Measurements from ENCODE around the gene CLSTN1. TPM values are rescaled to one million over a fixed set of nuclear protein-coding genes. Genes with fewer than 3 reads are reported as not detected.
A peak's percentile ranks its signal among the peaks of the same experiment; 100 is the strongest.

CLSTN1 gene
- total RNA-seq, 1 donor from 2014 or later = 136 TPM

GRCh38 chr1:9687874-9688582 lies 135.7 kb downstream of the CLSTN1 start:
- peak overlapping the region; percentile 87 for H3K4me3 Mint-ChIP-seq
- peaks cover 57% of the 10 kb centered on the region for H3K27me3 Mint-ChIP-seq
- peak overlapping the region; percentile 53 for H3K27ac Mint-ChIP-seq
- no peaks in the 10 kb centered on the region for H3K9me3 Mint-ChIP-seq
- TF ChIP-seq, protein P1, sequence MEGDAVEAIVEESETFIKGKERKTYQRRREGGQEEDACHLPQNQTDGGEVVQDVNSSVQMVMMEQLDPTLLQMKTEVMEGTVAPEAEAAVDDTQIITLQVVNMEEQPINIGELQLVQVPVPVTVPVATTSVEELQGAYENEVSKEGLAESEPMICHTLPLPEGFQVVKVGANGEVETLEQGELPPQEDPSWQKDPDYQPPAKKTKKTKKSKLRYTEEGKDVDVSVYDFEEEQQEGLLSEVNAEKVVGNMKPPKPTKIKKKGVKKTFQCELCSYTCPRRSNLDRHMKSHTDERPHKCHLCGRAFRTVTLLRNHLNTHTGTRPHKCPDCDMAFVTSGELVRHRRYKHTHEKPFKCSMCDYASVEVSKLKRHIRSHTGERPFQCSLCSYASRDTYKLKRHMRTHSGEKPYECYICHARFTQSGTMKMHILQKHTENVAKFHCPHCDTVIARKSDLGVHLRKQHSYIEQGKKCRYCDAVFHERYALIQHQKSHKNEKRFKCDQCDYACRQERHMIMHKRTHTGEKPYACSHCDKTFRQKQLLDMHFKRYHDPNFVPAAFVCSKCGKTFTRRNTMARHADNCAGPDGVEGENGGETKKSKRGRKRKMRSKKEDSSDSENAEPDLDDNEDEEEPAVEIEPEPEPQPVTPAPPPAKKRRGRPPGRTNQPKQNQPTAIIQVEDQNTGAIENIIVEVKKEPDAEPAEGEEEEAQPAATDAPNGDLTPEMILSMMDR (conservative IDR thresholded peaks at IDR 0.05) = no peak
- no peaks in the 10 kb centered on the region for H3K36me3 Mint-ChIP-seq
- no peak for DNase-seq (ENCODE audit: extremely low spot score, unreplicated experiment)
- H3K4me1 Mint-ChIP-seq (ENCODE audit: unreplicated experiment) = no peaks in the 10 kb centered on the region

GRCh38 chr1:9687120-9687873 lies 136.5 kb downstream of the CLSTN1 start:
- peaks cover 54% of the 10 kb centered on the region for H3K27me3 Mint-ChIP-seq
- TF ChIP-seq, protein P1 (conservative IDR thresholded peaks at IDR 0.05) = no peak
- H3K36me3 Mint-ChIP-seq = no peaks in the 10 kb centered on the region
- H3K4me3 Mint-ChIP-seq = peak overlapping the region; percentile 87
- no peak for DNase-seq (ENCODE audit: extremely low spot score, unreplicated experiment)
- no peaks in the 10 kb centered on the region for H3K9me3 Mint-ChIP-seq
- H3K4me1 Mint-ChIP-seq (ENCODE audit: unreplicated experiment) = no peaks in the 10 kb centered on the region
- no peak overlapping the region for H3K27ac Mint-ChIP-seq

GRCh38 chr1:9684801-9685200 lies 139.0 kb downstream of the CLSTN1 start:
- Mint-ChIP-seq H3K27me3 (peaks cover 29% of the 10 kb centered on the region), H3K27ac (no peak overlapping the region)

DNA sequence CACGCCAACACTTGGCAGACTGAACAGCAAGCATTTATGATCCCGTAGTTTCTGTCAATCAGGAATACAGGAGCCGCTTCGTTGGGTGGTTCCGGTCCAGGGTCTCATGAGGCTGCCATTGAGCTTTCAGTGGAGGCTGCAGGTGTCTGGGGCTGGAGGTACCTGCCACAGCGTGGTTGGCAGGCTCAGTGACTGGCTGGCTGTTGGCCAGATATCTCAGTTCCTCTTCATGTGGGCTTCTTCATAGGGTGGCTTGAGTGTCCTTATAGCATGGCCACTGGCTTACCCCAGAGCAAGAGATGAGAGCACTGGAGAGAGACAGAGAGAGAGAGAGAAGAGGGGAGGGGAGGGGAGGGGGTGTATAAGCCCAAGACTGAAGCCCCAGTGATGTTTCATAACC lies 142.9 kb downstream of the CLSTN1 start:
- H3K27ac Mint-ChIP-seq = no peak overlapping the region
- no peaks in the 10 kb centered on the region for H3K9me3 Mint-ChIP-seq
- H3K27me3 Mint-ChIP-seq = peaks cover 3% of the 10 kb centered on the region
- no peaks in the 10 kb centered on the region for H3K36me3 Mint-ChIP-seq
- no peaks in the 10 kb centered on the region for H3K4me1 Mint-ChIP-seq (ENCODE audit: unreplicated experiment)
- no peak for DNase-seq (ENCODE audit: extremely low spot score, unreplicated experiment)
- H3K4me3 Mint-ChIP-seq = no peak overlapping the region
- TF ChIP-seq, protein P1 (conservative IDR thresholded peaks at IDR 0.05) = no peak

More at GRCh38 chr1:9684801-9685200, 139.0 kb downstream of the CLSTN1 start:
- Mint-ChIP-seq H3K36me3 (no peaks in the 10 kb centered on the region), H3K9me3 (no peaks in the 10 kb centered on the region), H3K4me3 (no peak overlapping the region), H3K4me1 (ENCODE audit: unreplicated experiment) (no peaks in the 10 kb centered on the region)
- DNase-seq (ENCODE audit: extremely low spot score, unreplicated experiment) = no peak
- TF ChIP-seq, protein P1 (conservative IDR thresholded peaks at IDR 0.05) = no peak

GRCh38 chr1:9680091-9680490 lies 143.7 kb downstream of the CLSTN1 start:
- no peaks in the 10 kb centered on the region for H3K27me3 Mint-ChIP-seq
- no peaks in the 10 kb centered on the region for H3K4me1 Mint-ChIP-seq (ENCODE audit: unreplicated experiment)
- H3K27ac Mint-ChIP-seq = no peak overlapping the region
- TF ChIP-seq, protein P1 (conservative IDR thresholded peaks at IDR 0.05) = no peak
- no peak overlapping the region for H3K4me3 Mint-ChIP-seq
- H3K9me3 Mint-ChIP-seq = no peaks in the 10 kb centered on the region
- DNase-seq (ENCODE audit: extremely low spot score, unreplicated experiment) = no peak
- H3K36me3 Mint-ChIP-seq = no peaks in the 10 kb centered on the region

Other genes with a start within 250 kb of the CLSTN1 start
- gene TMEM201, start 235.1 kb downstream of the CLSTN1 start, total RNA-seq (ENCODE audit: low replicate concordance) = 18.4 and 26.0 TPM in 2 replicates
- 1.7 and 1.8 TPM in 2 replicates for gene PIK3CD, start 172.2 kb downstream of the CLSTN1 start, total RNA-seq (ENCODE audit: low replicate concordance)
- 51.8 and 54.1 TPM in 2 replicates for gene CTNNBIP1, start 86.3 kb upstream of the CLSTN1 start, total RNA-seq (ENCODE audit: low replicate concordance)
- gene LZIC, start 119.4 kb upstream of the CLSTN1 start, total RNA-seq (ENCODE audit: low replicate concordance) = 37.9 and 41.8 TPM in 2 replicates
- 11.9 and 12.7 TPM in 2 replicates for gene NMNAT1, start 119.5 kb upstream of the CLSTN1 start, total RNA-seq (ENCODE audit: low replicate concordance)
- 0.92 and 2.9 TPM in 2 replicates for gene RBP7, start 173.3 kb upstream of the CLSTN1 start, total RNA-seq (ENCODE audit: low replicate concordance)
- 55.1 and 58.7 TPM in 2 replicates for gene UBE4B, start 209.0 kb upstream of the CLSTN1 start, total RNA-seq (ENCODE audit: low replicate concordance)